MM.1S (cell line): ENCODE results near the gene SEMG1.

Experiments used
- DNase-seq: peaks from one replicate; pipeline ENCODE4 v3.0.0-alpha.2; 2015
- H2AFZ ChIP-seq: fragments of 300-600 bp; sonication (generic); 2 replicates; pipeline ENCODE4 v1.6.0; 2016; ENCODE audit warnings: antibody characterized with exemption, low read length
- H3F3A ChIP-seq: fragments of 300-600 bp; sonication (generic); 2 replicates; pipeline ENCODE4 v1.6.1; 2016; ENCODE audit warnings: mild to moderate bottlenecking, antibody characterized with exemption, low read length, moderate library complexity, mixed read lengths; ENCODE audit not compliant: insufficient read depth
- H3K27ac ChIP-seq: fragments of 300-600 bp; sonication (generic); 2 replicates; pipeline ENCODE4 v1.5.1; 2016; ENCODE audit warnings: mild to moderate bottlenecking, low read length
- H3K27me3 ChIP-seq: fragments of 300-600 bp; sonication (generic); replicated peaks from 2 replicates; pipeline ENCODE4 v1.6.0; 2016; ENCODE audit warnings: low read length; ENCODE audit not compliant: insufficient read depth
- H3K36me3 ChIP-seq: fragments of 300-600 bp; sonication (generic); replicated peaks from 2 replicates; pipeline ENCODE4 v1.6.1; 2016; ENCODE audit warnings: mild to moderate bottlenecking, low read length, mixed read lengths; ENCODE audit not compliant: insufficient read depth
- H3K4me1 ChIP-seq: fragments of 300-600 bp; sonication (generic); 2 replicates; pipeline ENCODE4 v1.6.1; 2016; ENCODE audit warnings: low read length, mixed read lengths
- H3K4me2 ChIP-seq: fragments of 300-600 bp; sonication (generic); 2 replicates; pipeline ENCODE4 v1.6.0; 2016; ENCODE audit warnings: low read depth, low read length
- H3K4me3 ChIP-seq: fragments of 300-600 bp; sonication (generic); 2 replicates; pipeline ENCODE4 v1.5.1; 2016; ENCODE audit warnings: low read length, mixed read lengths
- H3K79me2 ChIP-seq: fragments of 300-600 bp; sonication (generic); 2 replicates; pipeline ENCODE4 v1.6.1; 2016; ENCODE audit warnings: mixed run types, low read length, mixed read lengths
- H3K9ac ChIP-seq: fragments of 300-600 bp; sonication (generic); 2 replicates; pipeline ENCODE4 v1.6.1; 2016; ENCODE audit warnings: low read length, mixed read lengths
- H3K9me2 ChIP-seq: fragments of 300-600 bp; sonication (generic); replicated peaks from 2 replicates; pipeline ENCODE4 v1.6.1; 2016; ENCODE audit warnings: mild to moderate bottlenecking, low read length, mixed read lengths; ENCODE audit not compliant: insufficient read depth
- H3K9me3 ChIP-seq: fragments of 300-600 bp; sonication (generic); replicated peaks from 2 replicates; pipeline ENCODE4 v1.6.1; 2016; ENCODE audit warnings: mild to moderate bottlenecking, low read length, mixed read lengths; ENCODE audit not compliant: insufficient read depth
- H4K20me1 ChIP-seq: fragments of 300-600 bp; sonication (generic); 2 replicates; pipeline ENCODE4 v1.6.1; 2016; ENCODE audit warnings: mild to moderate bottlenecking, low read length, moderate library complexity, mixed read lengths; ENCODE audit not compliant: insufficient read depth
- CTCF ChIP-seq: fragments of 300-600 bp; sonication (generic); IDR thresholded peaks from 2 replicates; pipeline ENCODE4 v1.5.1; 2016; ENCODE audit warnings: antibody characterized with exemption, low read length, mixed read lengths
- EZH2 ChIP-seq: fragments of 300-600 bp; sonication (generic); optimal IDR thresholded peaks from 2 replicates; pipeline ENCODE3; 2017; ENCODE audit warnings: low read depth, mild to moderate bottlenecking, antibody characterized with exemption, low read length, mixed read lengths
- EZH2phosphoT487 ChIP-seq: fragments of 300-600 bp; sonication (generic); IDR thresholded peaks from 2 replicates; pipeline ENCODE4 v1.6.1; 2018; ENCODE audit warnings: antibody characterized with exemption, low read length

The SEMG1 gene

GRCh38 chr20:45183084-45183483 is 23.7 kb upstream of the SEMG1 start:
- no peak for DNase-seq
- Histone ChIP-seq H3K4me2 (no peak overlapping the region), H3K27me3 (no peaks in the 10 kb centered on the region), H3K4me3 (no peak overlapping the region), H3K4me1 (no peaks in the 10 kb centered on the region), H3K9me3 (no peaks in the 10 kb centered on the region), H4K20me1 (no peaks in the 10 kb centered on the region), H3K9ac (no peak overlapping the region), H3K79me2 (no peaks in the 10 kb centered on the region), H3K36me3 (no peaks in the 10 kb centered on the region), H2AFZ (no peak overlapping the region), H3F3A (no peaks in the 10 kb centered on the region), H3K9me2 (no peaks in the 10 kb centered on the region), H3K27ac (no peak overlapping the region)
- TF ChIP-seq EZH2phosphoT487 (no peak), EZH2 (no peak), CTCF (no peak)

- no peaks in the 10 kb centered on the region for H3K27me3 ChIP-seq
- H3F3A ChIP-seq = no peaks in the 10 kb centered on the region
- H3K4me3 ChIP-seq = no peak overlapping the region
- H3K36me3 ChIP-seq = no peaks in the 10 kb centered on the region
- no peak overlapping the region for H3K9ac ChIP-seq
- H3K9me3 ChIP-seq = no peaks in the 10 kb centered on the region
- no peak overlapping the region for H3K27ac ChIP-seq
- H3K4me2 ChIP-seq = no peak overlapping the region
- TF ChIP-seq EZH2phosphoT487 (no peak), EZH2 (no peak), CTCF (no peak)
- H4K20me1 ChIP-seq = no peaks in the 10 kb centered on the region
- H2AFZ ChIP-seq = no peak overlapping the region
- H3K4me1 ChIP-seq = no peaks in the 10 kb centered on the region
- no peaks in the 10 kb centered on the region for H3K9me2 ChIP-seq
- DNase-seq = no peak
- H3K79me2 ChIP-seq = no peaks in the 10 kb centered on the region
Observed at GRCh38 chr20:45187693-45188092, 19.1 kb upstream of the SEMG1 start.

GRCh38 chr20:45189067-45189609 is 17.7 kb upstream of the SEMG1 start:
- DNase-seq = no peak
- H3K4me3 ChIP-seq = no peak overlapping the region
- H3K27me3 ChIP-seq = no peaks in the 10 kb centered on the region
- no peaks in the 10 kb centered on the region for H3K79me2 ChIP-seq
- H3K4me2 ChIP-seq = no peak overlapping the region
- no peaks in the 10 kb centered on the region for H3F3A ChIP-seq
- H3K4me1 ChIP-seq = no peaks in the 10 kb centered on the region
- H3K9ac ChIP-seq = no peak overlapping the region
- no peak overlapping the region for H2AFZ ChIP-seq
- no peaks in the 10 kb centered on the region for H3K9me3 ChIP-seq
- no peaks in the 10 kb centered on the region for H3K36me3 ChIP-seq
- no peaks in the 10 kb centered on the region for H4K20me1 ChIP-seq
- no peaks in the 10 kb centered on the region for H3K9me2 ChIP-seq
- H3K27ac ChIP-seq = no peak overlapping the region
- no peak for TF ChIP-seq EZH2phosphoT487
- TF ChIP-seq CTCF = no peak
- no peak for TF ChIP-seq EZH2
